Limb (tissue), 2 donors: ENCODE data around the gene CNGA4.

ENCODE experiments used
- DNase-seq, 2 donors: peaks; one replicate each; pipeline ENCODE4 v3.0.0-alpha.2; 2016; ENCODE audit errors: extremely low spot score in 2 of 2

Gene CNGA4

DNA sequence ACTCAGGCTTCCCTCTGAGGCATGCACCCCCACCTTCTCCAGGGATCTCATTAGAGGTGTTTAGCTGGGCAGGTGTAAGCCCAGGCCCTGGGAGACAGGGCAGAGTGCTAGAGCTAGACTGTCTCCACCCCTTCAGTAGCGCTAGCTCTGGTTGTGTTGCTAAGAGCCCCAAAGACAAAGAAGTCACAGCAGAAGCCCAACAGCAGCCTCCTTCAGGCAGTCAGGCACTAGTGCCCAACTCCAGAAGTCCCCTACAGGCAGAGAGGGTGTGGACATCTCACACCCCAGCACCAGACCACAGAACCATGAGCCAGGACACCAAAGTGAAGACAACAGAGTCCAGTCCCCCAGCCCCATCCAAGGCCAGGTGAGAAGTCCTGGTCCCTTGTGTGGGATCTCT lies at the start of gene CNGA4:
Gene CNGA4, plus strand, starts transcription at position 188 of the 400 bp plus-strand sequence. Its CDS starts 118 bp downstream, at position 306.
- DNase-seq: no peak

DNA sequence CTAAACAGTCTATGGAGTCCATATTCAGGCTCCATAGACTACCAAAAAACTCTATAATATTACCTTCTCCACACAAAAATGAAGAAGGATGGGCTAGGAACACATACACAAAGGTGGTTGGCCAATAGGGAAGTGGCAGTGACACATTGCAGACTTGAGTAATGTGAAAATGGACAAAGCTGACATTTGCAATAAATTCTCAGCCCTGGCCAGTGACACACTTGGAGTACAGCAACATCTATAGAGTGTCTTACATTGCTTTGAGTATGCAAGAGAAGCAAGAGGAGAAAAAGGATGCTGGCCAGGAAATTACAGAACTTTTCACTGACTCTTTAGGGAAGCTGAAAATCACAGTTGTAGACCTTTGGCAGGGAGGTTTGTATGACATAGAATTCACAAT lies 47.1 kb upstream of the CNGA4 start:
- no peak for DNase-seq

GRCh38 chr11:6194065-6194581 lies 44.8 kb upstream of the CNGA4 start:
- DNase-seq: no peak

GRCh38 chr11:6196396-6196795 lies 42.5 kb upstream of the CNGA4 start:
- no peak for DNase-seq

GRCh38 chr11:6197466-6198200 lies 41.3 kb upstream of the CNGA4 start:
- no peak for DNase-seq

- DNase-seq: no peak
Measured at GRCh38 chr11:6199174-6199810, 39.6 kb upstream of the CNGA4 start, which contains the start of gene OR52W1. Gene OR52W1 (plus strand): TSS chr11:6199224. CDS start chr11:6199224, 0 bp downstream.

- DNase-seq: no peak
Measured at GRCh38 chr11:6200975-6201374, 37.9 kb upstream of the CNGA4 start.

DNA sequence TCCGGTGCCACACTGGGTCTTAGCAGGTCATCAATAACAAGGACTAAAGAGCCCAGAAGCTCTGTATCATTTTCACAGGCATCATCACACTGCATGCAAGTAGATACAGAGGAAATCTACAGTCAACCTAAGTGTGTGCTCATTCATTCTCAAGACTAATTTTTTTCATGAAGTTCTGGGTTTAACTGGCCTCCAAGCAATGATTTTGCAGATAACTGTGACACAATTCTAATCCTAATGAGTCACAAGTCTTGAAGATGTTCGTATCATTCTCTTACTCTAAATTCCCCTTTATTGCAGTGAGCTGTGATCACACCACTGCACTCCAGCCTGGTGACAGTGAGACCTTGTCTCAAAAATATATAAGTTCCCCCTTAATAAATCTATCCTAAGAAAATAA lies 37.4 kb upstream of the CNGA4 start:
- DNase-seq: no peak

- DNase-seq: no peak
Measured at GRCh38 chr11:6202041-6202440, 36.8 kb upstream of the CNGA4 start.

DNA sequence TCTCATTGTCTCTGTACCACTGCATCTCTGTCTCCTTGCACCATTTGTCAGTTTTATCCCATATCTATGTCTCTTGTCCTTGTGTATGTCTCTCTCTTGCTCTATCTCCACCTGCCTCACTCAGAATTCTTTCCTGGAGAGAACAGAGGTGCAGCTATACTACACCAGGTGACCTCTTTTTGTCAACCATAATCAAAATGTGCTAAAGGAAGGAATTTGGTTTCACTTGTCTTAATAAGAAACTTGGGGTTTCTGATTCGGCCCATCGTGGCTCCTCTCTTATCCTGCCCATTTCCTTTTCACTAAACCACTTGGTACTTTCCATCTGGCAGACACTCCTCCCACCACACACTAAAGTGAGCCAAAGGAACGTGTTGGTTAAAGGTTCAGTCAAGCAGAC lies 35.6 kb upstream of the CNGA4 start:
- DNase-seq: no peak

- no peak for DNase-seq
Measured at GRCh38 chr11:6204706-6205105, 34.2 kb upstream of the CNGA4 start.

GRCh38 chr11:6205366-6205765 lies 33.5 kb upstream of the CNGA4 start, which contains the start of gene C11orf42:
Gene C11orf42 (plus strand): TSS chr11:6205557. CDS start chr11:6205616, 59 bp downstream.
- DNase-seq: no peak

DNA sequence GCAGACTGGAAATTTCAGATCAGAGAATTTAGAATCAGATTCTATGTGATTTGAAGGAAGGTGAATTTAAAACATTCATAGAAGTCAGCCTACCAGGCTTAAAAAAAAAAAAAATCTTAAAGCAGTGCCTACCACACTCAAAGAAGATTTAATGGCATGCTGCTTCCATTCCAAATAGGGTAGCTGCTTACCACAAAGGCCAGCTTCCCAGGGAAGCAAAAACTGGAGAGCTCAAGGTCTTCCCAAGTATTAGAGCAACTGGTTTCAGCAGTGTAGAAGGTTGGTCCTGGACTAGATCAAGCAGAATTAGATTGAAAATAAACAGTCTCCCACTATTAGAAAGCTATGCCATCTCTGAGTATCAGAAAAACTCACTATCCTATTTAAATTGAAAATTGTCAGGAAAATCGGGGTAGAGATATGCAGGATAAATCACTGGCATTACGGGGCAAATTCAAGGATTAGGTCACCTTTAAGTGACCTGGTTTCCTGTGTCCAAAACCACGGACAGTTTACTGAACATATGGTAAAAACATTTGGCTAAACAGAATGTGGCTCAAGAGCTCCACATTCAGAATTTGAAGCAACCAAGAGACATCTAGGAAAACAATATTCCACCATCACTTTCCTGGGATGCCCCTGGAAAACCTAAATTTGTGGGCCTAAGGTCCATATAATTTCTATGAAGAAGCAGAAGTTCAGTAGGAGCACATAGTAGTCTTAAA lies 32.3 kb upstream of the CNGA4 start:
- DNase-seq: no peak

GRCh38 chr11:6209801-6210200 lies 29.1 kb upstream of the CNGA4 start:
- DNase-seq: no peak

DNA sequence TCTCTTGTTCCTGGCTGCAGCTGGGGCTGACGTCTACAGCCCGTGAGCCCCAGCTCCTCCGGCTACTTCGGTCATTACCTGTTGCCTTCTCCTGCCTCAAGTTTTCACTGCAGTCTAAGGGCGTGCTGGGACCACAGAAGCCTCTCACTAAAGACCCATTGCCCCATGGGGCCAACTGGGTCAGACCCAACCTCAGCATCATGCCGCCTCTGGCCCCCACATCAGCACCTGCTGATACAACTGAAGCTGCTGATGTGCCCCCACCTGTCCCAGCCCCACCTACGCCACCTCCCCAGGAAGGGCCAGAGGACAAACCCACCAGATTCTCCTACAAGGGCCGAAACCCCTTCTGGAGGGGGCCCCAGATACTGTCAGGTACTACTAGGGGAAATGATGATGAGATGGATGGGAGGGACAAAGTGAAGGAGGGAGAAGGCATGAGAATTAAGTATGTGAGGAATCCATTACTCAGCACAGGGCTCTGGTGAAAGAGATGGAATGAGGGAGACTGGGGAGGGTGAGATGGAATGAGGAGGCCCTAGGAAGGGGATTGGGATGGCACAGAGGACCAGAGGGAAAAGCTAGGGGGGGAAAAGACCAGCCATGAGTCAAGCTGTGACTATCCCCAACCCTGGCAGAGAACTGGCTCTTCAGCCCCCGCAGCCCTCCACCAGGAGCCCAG lies 28.5 kb upstream of the CNGA4 start:
- DNase-seq: no peak

- DNase-seq: no peak
Measured at GRCh38 chr11:6214530-6214929, 24.4 kb upstream of the CNGA4 start.

DNA sequence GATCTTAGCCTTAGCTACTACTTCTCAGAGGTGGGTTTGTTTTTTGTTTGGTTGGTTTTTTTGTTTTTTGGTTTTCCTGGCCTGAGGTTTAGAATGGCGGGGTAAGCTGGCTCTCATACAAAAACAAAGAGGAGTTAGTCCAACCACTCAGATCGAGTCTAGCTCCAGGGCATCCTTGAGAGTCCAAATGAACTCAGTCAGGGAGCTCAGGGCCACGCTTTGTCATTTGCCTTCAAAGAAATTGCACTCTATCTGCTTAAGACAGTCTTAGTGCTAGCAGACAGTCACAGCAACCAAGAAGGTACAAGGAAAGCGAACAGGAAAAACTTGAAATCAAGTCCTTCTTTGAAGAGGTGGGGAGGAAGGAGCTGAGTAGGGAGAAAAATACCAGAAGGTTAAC lies 22.4 kb upstream of the CNGA4 start:
- no peak for DNase-seq

- DNase-seq: no peak
Measured at GRCh38 chr11:6217722-6218121, 21.2 kb upstream of the CNGA4 start.

- DNase-seq: no peak
Measured at GRCh38 chr11:6219359-6219758, 19.5 kb upstream of the CNGA4 start.

- no peak for DNase-seq
Measured at GRCh38 chr11:6223854-6224253, 15.0 kb upstream of the CNGA4 start.

- DNase-seq: no peak
Measured at GRCh38 chr11:6224421-6224820, 14.5 kb upstream of the CNGA4 start.

DNA sequence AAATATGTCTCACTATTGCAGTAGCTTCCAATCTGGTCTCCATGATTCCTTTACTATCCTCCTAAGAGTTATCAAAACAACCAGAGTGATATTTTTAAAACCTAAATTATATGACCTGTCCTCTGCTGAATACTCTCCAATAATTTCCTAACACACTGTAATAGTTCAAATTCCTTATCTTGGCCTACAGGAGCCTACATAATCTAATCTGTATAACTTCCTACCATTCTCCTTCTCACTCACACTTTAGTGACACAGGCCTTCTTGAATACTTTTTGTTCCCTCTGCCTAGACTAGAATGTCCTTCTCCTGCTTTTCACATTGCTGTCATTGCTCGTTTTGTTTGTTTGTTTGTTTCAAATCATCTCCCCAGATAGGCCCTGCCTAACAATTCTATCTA lies 13.9 kb upstream of the CNGA4 start:
- no peak for DNase-seq
